Pancreas (tissue), 10 donors: ENCODE results near the gene FADS3. TPM values are rescaled to one million over a fixed set of nuclear protein-coding genes. Genes with fewer than 3 reads are reported as not detected.

Source experiments
- ATAC-seq, 4 donors: fragments of 200-7000 bp; cut with Tn5 transposase; one replicate each; pipeline versions ENCODE4 v1.8.0 to v1.9.1; 2020; ENCODE audit warnings: mild to moderate bottlenecking in 4 of 4, moderate library complexity in 4 of 4
- DNase-seq, 6 donors: peaks; one replicate each; pipeline ENCODE4 v3.0.0-alpha.2; 2020
- FAIRE-seq: peaks from 2 replicates; lab custom pipeline; 2012; peaks lifted over from hg19 to GRCh38; lab: Jason Lieb, UNC
- H3K27ac ChIP-seq, 4 donors: fragments of 200-600 bp; sonication (generic); 1 replicate in 3 of 4; 2 replicates in 1 of 4; pipeline versions ENCODE4 v1.5.0 to v1.8.0; 2020
- H3K27me3 ChIP-seq, 4 donors: fragments of 200-600 bp; one replicate each; pipeline ENCODE4 v1.8.0; 2021
- H3K36me3 ChIP-seq, 3 donors: fragments of 200-600 bp; sonication (generic) in 1 of 3; one replicate each; pipeline versions ENCODE4 v1.5.0 to v1.8.0; 2020 to 2021
- H3K4me1 ChIP-seq, 3 donors: fragments of 200-600 bp; one replicate each; pipeline ENCODE4 v1.8.0; 2021
- H3K4me3 ChIP-seq, 4 donors: fragments of 200-600 bp; sonication (generic) in 2 of 4; one replicate each; pipeline versions ENCODE4 v1.5.0 to v1.8.0; 2020 to 2021
- H3K9me3 ChIP-seq, 4 donors: fragments of 200-600 bp; one replicate each; pipeline ENCODE4 v1.8.0; 2021
- CTCF ChIP-seq, 4 donors: fragments of 200-600 bp; sonication (generic) in 3 of 4; IDR thresholded peaks; one replicate each; pipeline versions ENCODE4 v1.5.0 to v1.8.0; 2021; ENCODE audit warnings: antibody characterized with exemption in 4 of 4
- WGBS, 2 donors: extraction: QIAGEN DNeasy Blood & Tissue Kit; methylation state at CpG; one replicate each; pipeline ENCODE4 v1.1.7; 2013; 5-methylcytosine and 5-hydroxymethylcytosine counted together
- intact Hi-C, 3 donors: fragments of 100-400 bp; cut with DNase I; formaldehyde crosslinking; loops; one replicate each; pipeline versions ENCODE4 v1.11.1 to v1.14.2; 2022
- polyA plus RNA-seq, 2 donors: library from polyadenylated mRNA; stranded (reverse); fragments of 200-250 nt; gene quantifications; one replicate each; pipeline ENCODE4 v1.2.3, GENCODE V29; 2013
- total RNA-seq, 6 donors: library from RNA; stranded (reverse); fragmentation: NEBNext Ultra II Directional in 4 of 6; extraction: Animal tissue kit (Norgen Biotek cat#: 25700) in 4 of 6; gene quantifications; one replicate each; pipeline versions ENCODE4 v1.2.1 to v1.2.4, GENCODE V29; 2021 to 2023
- donor health status: healthy with polysubstance abuse.
- donor health status: DM: no; HTN: no; CAD: no; lungs with moderate emphysema.
- donor health status: DM: no; HTN: no; CAD: no.
- donor health status: control.
- donor health status: control.
- donor health status: Bipolar disorder and iron deficiency.
- donor health status: DM: yes; HTN: yes; CAD: no.
- donor health status: DM: no; HTN: no; CAD: no.
- donor health status: DM: no; HTN: no; CAD: no.
- donor health status: DM: yes; HTN: yes; CAD: no.

FADS3 gene
- total and polyA plus RNA-seq, 8 donors = 11.2 to 42.7 (median 19.9) TPM

DNA sequence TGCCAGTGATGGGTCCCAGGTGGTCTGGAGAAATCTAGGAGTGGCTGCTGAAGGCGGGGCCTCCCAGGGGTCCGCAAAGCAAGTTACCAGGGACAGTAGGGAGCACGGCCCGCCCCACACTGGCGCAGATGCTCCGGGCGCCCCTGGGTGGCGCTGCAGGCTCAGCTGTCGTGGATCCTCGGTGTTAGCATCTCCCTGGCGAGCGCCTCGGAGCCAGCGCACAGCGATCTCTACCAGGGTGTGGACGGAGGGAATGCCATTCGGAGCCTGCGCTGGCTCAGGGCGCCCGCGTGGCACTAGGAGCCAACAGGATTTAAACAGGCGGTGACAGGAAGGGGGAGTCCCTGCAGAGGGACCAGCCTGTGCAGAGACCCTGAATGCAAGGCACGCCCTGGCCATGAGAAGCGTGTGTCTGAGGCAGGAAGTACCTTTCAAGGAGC is 20.2 kb downstream of the FADS3 start:
- peak; percentile 32 to 85 (median 63) for DNase-seq
- Histone ChIP-seq H3K4me3 (no peak overlapping the region), H3K9me3 (no peaks in the 10 kb centered on the region), H3K36me3 (no peaks in the 10 kb centered on the region), H3K27ac (no peak overlapping the region), H3K27me3 (no peaks in the 10 kb centered on the region), H3K4me1 (no peaks in the 10 kb centered on the region)
- peak; percentile 82 to 97 (median 92) for ATAC-seq
- 8 to 11% methylated on average over 24 of the region's 24 CpGs for WGBS, 2 donors
- peak; percentile 59 to 79 (median 68) for TF ChIP-seq CTCF (IDR thresholded peaks at IDR 0.05)
- FAIRE-seq = no peak
- intact Hi-C loops = no loop called here

DNA sequence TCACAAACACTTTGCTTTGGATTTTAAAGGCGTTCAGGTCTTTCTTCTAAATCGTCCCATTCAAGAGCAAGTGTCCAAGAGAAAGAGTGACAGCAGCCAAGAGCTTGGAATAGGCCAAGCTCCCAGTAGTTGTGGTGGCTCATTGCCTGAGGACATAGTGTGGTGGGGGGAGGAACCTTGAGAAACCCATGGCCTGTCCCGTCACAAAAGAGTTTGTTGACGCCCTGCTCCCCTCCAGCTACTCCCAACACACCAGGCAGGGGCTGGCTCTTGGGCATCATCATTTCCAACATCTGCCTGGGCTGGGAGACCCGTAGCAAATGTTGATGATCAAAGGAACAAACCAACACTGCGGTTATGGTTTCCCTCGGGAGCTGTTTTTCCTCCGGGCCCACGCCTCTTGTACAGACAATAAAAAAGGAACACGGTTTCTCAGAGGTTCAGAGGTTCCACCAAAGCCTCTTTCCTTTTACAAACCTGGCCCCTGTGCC is 20.8 kb downstream of the FADS3 start:
- intact Hi-C loops = no loop called here
- Histone ChIP-seq H3K9me3 (no peaks in the 10 kb centered on the region), H3K27ac (no peak overlapping the region), H3K4me3 (no peak overlapping the region), H3K4me1 (no peaks in the 10 kb centered on the region), H3K36me3 (no peaks in the 10 kb centered on the region), H3K27me3 (no peaks in the 10 kb centered on the region)
- TF ChIP-seq CTCF (IDR thresholded peaks at IDR 0.05) = no peak
- ATAC-seq (no peak), FAIRE-seq (no peak), DNase-seq (no peak)
- WGBS, 2 donors = 54 to 60% methylated on average over 10 of the region's 10 CpGs

- ATAC-seq = no peak
- WGBS, 2 donors = 67 to 68% methylated on average over 21 of the region's 21 CpGs
- no peaks in the 10 kb centered on the region for H3K27me3 ChIP-seq
- no peak overlapping the region for H3K4me3 ChIP-seq
- H3K36me3 ChIP-seq = no peaks in the 10 kb centered on the region
- intact Hi-C loops = no loop called here
- no peak for TF ChIP-seq CTCF (IDR thresholded peaks at IDR 0.05)
- no peak for FAIRE-seq
- no peaks in the 10 kb centered on the region for H3K4me1 ChIP-seq
- H3K9me3 ChIP-seq = no peaks in the 10 kb centered on the region
- DNase-seq = peak in 1 of 6 donors; percentile 45
- no peak overlapping the region for H3K27ac ChIP-seq
Measured at GRCh38 chr11:61869708-61870451, 21.5 kb downstream of the FADS3 start.

DNA sequence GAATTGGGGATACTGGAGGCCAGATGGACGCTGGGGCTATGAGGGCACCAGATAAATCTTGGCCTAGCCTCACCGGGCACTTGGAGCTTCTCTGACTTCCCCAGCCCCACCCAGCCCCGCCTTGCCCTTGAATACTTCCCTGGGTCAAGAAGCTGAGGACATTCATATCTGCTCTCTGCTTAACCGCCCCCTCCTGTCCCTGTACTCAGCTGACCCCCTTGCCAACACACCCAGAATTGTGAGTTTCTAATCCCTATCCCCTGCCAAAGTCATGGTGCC is 22.0 kb downstream of the FADS3 start:
- no peaks in the 10 kb centered on the region for H3K4me1 ChIP-seq
- no peak for DNase-seq
- no peak for TF ChIP-seq CTCF (IDR thresholded peaks at IDR 0.05)
- no peak for ATAC-seq
- no peaks in the 10 kb centered on the region for H3K36me3 ChIP-seq
- no peaks in the 10 kb centered on the region for H3K9me3 ChIP-seq
- 69% methylated on average over 4 of the region's 4 CpGs for WGBS, 2 donors
- H3K27me3 ChIP-seq = no peaks in the 10 kb centered on the region
- intact Hi-C loops = no loop called here
- H3K27ac ChIP-seq = no peak overlapping the region
- FAIRE-seq = no peak
- no peak overlapping the region for H3K4me3 ChIP-seq
